NCI-H1694 (cell line): Measurements from ENCODE around the gene GLT1D1.
"Not testable (repeated sequence)": the region's sequence is repeated elsewhere in the genome, so short reads cannot be mapped to it uniquely, and the experiment has no call there.

Experiments
- DNase-seq: peaks from one replicate; lab custom pipeline; 2025; lab: John Stamatoyannopoulos, UW

The GLT1D1 gene

DNA sequence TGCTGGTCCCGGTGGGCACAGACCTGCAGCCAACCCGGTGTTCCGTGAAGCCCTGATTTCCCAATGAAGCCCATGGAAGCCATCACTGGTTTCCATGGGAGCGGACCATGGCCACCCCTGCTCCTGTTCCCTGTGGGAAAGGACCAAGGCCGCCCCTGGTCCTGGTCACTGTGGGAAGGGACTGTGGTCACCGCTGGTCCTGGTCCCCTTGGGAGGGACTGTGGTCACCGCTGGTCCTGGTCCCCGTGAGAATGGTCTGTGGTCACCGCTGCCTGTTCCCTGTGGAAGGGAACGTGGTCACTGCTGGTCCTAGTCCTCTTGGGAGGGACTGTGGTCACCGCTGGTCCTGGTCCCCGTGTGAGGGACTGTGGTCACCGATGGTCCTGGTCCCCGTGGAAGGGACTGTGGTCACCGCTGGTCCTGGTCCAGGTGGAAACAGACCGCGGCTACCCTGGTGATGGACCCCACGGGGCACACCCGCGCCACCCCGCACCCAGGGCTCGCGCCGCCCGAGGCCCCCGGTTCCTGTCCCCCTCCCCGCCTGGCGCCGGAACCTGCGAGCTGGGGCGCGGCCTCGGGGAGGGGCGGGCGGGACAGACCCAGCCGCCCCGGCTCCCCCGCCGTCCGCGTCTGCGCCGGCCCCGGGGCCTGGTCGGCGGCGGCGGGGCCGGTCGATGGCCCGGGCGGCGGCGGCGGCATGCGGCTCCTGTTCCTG lies at the start of gene GLT1D1:
GLT1D1 (plus strand) TSS at position 594 of the 715 bp plus-strand sequence; CDS start at position 698, 104 bp downstream.
- no peak for DNase-seq

DNA sequence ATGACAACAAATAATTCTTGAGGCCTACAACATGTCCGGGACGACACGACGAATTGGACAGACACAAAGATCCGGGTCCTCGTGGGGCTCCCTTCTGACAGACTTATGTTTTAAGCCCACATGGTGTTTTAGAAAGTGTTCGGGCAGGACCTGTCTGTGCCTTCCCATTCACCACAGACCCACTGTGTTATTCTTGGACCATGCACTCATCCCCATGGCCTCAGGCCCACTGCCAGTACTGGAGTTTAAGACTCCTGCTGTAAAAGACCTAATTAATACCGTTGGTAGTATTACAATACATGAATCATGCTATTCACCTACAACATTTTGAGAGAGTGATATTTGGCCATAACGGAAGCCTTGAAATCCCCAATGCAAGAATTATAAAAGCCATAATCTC lies 49.5 kb upstream of the GLT1D1 start:
- DNase-seq, result no peak

DNA sequence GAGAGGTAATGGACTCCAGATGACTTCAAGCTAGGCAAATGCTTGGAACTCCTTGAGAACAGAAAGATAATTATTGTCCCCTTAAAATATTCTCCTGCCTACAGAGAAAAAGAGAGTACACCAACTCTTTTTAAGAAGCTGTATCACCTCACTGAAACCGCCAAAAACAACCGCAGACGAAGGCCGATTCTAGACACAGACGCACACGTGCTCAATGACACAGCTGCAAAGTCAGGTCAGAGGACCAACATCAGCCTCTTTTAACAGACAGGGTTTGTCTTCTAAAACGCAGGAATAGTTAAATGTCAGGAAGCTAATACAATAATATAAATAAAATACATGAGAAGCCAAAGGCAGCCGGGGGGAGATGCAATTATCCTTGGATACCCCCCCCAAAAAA lies 48.5 kb upstream of the GLT1D1 start:
- no peak for DNase-seq

DNA sequence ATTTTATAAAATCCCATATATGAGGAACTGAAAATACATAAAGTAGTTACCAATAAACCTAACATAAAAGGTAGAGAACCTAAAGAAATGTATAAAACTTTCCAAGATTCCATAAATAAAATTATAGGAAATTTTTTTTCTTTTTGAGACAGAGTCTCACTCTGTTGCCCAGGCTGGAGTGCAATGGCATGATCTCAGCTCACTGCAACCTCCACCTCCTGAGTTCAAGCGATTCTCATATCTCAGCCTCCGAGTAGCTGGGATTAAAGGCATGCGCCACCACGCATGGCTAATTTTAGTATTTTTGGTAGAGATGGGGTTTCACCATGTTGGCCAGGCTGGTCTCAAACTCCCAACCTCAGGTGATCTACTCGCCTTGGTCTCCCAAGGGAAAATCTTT lies 47.9 kb upstream of the GLT1D1 start:
- not testable (repeated sequence) for DNase-seq

DNA sequence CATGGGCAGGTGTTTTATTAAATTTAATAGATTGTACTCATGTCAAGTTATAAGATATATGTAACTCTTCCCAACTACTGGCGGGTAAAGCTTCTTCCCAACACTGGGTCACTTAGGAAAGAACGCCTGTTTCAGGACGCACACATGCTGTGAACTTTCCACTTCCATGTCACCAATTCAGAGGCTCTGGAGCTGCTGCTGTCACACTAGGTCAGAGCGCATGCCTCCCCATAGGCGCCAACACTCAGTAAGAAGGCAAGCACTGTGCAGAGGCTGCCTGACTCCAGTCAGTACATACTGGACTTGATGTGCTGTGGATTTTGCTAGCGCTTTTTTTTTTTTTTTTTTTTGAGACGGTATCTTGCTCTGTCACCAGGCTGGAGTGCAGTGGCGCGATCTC lies 46.7 kb upstream of the GLT1D1 start:
- DNase-seq, result no peak

DNA sequence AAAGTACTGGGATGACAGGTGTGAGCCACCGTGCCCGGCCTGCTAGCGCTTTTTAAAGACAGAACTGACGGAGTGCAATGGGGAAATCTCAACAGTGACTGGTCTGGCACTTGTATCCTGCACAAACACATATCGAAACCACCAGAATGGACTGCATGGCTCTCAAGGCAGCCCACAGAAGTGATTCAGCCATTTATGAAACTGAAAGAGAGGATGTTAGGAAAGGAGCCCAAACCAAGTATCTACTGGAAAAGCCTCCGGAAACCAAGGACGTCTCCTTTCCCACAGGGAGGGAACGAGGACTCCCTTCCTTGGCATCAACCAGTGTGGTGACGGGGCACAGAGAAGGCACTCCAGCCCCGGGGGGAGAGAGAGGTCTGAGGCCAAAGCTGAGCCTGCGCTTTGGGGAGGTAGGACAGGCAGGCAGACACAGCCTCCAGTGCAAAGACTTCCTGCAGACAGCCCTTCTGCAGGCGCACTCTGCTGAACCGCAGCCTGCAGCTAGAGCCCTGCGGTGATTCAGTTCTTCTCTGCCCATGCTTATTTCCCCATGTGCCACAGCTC lies 46.0 kb upstream of the GLT1D1 start:
- DNase-seq, result no peak

DNA sequence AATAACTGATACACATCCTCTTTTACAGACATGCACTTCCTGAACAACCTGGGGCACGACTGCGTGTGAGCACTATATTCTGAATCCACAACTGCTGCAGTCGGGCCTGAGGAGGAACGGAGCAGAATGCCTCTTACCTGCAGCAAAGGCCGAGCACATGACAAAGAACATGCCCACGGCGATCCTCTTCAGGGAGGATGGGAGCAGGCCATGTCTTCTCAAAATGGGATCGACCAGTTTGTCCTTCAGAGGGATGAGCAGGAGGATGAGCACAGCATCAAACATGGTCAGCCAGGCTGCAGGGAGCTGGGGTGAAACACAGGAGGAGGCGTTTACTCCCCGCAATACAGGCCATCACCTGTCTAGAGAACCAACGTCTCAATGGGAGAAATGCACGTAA lies 44.6 kb upstream of the GLT1D1 start:
- DNase-seq, result no peak

DNA sequence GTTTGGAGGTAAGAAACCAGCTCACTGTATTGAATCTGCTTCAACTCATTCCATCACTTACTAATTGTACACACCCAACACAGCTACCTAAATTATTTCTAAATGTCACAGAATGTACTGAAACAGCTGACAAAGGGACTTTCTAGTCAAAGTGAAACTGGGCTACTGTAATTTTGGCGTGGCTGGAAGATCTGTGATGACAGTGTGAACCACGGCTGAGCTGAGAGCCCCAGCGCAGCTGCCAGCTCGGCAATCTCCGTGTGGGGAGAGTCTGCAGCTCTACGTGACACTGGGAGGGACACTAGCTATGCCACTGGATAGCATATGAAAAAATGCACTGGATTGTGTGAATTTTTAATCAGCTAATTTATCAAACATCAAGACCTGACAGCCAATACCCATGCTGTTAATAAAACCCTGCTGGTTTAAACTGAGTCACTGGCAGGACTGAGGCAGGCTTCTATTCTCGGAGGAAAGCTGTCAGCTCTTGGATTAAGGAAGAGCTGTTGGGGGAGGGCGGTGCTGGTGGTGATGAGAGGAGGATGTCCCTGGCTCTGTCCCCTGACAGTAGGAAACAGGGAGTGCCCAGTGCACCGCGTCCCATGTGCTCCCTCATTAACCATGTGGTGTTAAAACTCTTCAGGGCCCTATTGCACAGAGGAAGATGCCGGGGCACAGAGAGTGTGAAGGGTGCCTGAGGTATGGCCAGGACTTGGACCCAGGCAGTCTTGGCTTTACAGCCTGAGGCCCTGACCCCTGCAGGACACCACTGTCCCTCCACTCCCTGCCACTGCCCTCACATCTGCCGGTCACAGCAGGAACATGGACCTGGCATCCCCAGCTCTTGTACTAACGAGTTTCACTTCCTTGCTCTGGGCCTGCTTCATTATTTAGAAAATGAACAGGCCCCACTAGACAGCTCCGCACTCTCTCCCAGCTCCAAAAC lies 42.8 kb upstream of the GLT1D1 start:
- no peak for DNase-seq

DNA sequence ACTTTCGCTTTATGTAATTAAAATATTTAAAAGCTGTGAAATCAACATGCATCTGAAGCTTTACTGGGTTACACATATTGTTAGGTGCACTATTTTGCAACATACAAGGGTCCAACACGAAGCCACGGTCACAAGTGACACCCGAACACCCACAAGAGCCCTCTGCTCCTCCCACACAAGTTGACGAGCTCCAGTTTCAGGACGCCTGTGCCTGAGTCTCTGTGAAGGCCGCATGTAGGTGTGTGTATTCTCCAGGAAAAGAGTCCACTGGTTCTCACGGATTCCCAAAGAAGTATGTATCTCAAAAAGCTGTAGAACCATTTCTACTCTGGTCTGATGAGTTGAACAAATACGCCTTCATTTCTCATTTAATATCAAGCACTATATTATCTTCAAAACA lies 41.5 kb upstream of the GLT1D1 start:
- DNase-seq, result no peak

DNA sequence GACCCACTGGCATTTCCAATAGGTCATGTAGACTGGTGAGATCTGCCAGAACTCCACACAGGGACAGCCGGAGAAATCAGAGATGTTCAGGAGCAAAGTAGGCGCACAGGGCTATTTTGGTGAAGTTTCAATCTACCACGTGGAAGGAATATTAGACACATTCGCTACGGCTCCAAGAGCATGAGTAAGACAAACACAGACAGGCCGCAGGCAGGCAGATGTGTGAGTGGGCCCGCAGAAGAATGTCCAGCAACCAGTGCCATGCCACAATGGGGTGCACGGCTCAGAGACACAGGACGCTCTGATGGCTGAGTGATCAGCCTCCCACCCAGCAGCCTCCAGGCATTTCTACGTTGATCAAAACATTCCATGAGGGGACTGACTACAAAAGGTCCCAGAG lies 39.9 kb upstream of the GLT1D1 start:
- no peak for DNase-seq

DNA sequence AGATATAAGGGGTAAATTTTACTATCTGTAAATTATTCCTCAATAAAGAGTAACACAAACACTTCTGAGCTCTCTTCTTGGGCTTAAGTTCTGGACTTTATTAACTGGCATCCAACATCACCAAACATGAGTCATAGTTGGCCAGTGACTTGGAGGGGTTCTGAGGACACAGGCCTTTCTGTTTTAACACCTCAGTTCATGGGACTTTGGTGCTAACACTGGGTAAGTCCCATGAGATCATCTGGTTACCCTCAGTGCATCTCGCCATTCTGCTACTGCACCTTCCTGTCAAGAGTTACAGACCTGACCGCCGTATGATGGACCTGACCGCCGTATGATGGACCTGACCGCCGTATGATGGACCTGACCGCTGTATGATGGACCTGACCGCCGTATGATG lies 39.4 kb upstream of the GLT1D1 start:
- no peak for DNase-seq

DNA sequence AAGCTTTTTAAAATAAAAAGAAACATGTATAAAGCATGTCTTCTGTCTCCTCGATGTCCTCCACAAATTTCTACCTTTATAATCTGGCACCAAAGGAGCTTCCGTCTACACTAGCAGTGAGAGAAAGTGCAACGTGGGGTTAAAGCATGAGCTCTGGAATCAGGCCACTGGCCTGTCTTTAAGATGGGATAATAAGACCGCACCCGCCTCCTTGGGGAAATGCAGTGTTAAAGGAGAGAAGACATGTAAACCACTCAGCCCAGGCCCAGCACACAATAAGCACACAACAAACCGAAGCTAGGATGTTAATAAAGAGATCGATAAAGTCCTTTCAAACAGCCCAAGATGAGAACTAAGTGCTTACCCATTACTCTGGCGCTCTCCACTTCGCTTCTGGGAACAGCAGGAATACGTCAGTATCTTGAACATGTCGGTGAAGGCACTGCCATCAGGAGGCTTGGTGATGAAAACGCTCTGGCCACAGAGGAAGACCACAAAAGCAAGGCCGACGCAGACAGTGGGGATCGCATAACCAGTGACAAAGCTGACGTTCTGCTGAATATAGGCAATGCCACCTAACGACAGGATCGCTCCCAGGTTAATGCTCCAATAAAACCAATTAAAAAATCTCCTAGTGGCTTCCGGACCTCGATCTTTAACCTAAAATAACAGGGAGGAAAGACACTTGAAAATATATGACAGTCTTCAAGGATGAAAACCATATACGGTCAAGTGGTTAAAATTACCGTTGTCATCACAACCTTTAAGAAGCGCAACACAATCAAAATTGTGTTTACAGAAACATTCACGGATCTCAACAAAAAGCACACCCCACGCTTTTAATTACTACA lies 38.6 kb upstream of the GLT1D1 start:
- DNase-seq, result no peak

DNA sequence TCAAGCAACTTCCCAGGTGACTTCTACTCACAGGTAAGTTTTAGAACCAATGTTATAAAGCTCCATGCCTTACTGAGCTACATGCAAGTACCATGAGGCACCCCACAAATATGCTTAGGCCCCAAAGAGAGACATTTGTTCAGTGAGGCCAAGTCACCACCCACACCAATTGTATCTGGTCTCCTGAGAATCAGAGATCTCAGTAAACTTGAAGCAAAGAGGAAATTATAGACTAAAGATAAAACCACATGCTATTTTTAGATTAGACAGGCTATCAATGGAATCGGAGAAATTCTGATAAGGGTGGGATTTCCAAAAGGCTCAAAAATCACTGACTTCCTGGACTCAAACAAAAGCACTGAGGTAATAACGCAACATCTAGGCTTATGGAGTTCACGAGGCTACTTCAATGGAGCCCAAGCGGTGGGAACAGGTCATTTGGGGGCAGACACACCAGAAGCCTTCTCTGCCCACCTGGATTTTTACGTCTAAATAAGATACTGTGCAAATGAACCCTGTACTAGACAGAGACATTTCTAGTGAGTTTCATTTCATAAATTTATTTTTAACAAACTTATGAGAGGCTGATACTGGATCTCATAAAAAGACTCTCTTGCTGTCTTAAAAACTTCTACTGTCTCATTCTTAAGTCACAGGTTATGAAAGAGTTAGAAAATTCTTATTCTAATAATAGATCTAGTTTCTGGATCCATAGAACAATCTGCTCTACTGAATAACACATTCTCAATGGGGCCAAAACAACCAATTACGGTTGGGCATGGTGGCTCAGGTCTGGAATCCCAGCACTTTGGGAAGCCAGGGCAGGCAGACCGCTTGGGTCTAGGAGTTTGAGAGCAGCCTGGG lies 37.3 kb upstream of the GLT1D1 start:
- DNase-seq, result no peak

DNA sequence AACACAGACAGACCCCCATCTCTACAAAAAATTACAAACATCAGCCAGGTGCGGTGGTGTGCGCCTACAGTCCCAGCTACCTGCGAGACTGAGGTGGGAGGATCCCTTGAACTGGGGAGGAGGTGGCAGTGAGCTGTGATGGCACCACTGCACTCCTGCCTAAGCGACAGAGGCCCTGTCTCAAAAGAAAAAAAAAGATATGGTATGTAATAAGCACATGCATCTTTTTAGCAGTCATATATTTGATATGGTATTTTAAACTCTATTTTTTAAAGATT lies 36.7 kb upstream of the GLT1D1 start:
- DNase-seq, result no peak

DNA sequence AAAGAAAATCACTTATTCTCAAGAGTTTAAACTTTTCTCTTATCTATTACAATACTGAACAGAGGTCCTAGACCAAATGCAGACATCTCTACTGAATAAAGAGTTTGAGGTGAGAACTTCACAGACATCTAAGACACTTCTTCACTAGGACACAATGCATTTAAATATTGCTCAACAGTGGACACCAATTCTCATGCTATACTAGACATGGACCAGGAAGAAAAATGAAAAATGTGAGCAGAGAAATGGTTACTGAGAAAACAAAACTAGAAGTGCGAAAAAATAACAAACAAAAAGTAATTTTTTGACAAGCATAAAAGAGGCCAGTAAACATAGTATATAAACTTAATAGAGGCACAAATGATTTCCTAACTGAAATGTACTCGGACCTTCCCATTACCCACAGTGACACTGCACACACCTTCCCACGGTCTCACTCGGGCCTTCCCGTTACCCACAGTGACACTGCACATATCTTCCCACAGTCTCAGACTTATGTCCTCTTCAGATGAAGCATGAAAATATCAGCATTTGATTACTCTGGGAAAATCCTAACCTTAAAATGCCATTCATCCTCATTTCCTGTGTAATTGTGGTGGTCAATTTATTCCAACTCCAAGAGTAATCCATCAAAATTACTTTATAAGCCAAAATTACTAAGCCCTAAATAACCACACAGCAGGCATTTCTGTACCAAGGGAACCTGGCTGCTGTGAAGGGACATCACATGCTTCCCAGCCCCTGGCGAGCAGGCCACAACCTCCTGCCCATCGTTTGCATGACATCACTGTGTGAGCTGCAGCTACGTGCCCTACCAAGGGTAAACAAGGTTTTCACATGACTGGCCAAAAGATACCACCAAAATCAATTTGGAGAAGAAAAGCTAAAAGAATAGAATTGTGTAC lies 35.9 kb upstream of the GLT1D1 start:
- DNase-seq, result no peak

DNA sequence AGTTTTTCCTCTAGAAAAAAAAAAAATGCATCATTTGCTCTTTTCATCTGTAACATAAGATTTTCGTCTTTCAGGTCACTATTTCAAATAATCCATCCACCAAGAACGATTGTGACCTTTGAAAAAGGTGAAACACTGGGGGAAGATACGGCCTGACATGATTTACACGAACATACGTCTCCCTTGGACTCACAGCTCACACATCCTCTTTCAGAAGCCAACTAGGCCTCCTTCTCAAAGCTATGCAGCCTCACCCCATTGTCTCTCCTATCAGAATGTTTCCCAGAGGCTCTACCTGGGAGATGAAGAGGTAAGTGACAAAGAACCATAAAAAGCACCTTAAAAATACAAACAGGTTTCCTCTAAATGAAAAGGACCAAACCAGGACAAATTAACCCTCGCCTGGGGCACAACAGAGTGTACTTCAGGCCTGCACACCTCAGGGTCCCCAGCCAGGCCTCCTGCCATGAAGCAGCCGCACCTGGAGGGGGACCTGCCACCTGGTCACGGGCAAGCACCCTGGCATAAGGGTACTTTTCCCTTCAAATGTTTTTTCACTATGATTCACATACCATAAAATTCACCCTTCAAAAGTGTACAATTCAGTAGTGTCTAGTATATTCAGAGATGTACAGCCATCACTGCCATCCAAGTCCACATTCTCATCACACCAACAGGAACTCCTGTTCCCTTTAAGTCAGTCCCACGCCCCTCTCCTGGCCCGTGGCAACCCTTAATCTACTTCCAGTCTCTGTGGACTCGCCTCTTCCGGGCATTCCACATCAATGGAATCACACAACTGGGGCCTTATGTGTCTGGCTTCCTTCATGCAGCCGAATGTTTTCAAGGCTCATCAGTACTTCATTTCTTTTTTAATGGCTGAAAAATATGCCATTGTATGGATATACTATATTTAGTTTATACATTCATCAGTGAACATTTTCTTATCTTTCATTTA lies 34.9 kb upstream of the GLT1D1 start:
- DNase-seq, result no peak

DNA sequence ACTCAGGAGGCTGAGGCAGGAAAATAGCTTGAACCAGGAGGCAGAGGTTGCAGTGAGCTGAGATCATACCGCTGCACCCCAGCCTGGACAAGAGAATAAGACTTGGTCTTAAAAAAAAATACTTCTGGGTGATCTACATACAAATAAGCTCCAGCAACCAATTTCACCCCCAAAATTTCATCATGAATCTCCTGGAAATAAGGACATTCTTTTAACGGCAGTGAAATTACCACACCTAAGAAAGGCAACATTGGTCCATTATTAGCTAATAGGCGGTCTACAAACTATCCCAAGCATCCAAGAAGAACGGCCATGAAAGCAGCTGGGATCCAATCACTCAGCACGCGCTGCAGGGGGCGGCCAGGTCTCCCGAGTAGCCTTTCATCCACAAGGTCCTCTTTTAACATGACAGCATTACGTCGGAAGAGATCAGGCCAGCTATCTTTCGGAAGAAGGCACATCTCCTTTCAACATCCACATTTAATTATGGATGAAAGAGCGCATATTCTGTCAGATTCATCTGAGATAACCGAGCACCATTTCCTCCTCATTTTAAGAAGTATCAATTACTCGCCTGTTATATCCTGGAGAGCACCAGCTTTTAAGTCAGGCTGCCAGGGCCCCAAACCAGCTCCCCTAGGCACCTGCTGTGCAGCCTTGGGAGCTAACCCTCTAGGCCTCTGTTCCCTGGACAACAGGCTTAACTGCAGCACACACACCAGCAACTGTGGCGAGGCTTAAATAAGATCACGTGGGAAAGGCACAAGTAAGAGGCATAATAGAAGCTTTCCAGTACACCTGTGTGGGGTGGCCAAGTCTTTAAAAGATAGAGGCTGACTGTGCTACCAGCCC lies 33.8 kb upstream of the GLT1D1 start:
- no peak for DNase-seq

DNA sequence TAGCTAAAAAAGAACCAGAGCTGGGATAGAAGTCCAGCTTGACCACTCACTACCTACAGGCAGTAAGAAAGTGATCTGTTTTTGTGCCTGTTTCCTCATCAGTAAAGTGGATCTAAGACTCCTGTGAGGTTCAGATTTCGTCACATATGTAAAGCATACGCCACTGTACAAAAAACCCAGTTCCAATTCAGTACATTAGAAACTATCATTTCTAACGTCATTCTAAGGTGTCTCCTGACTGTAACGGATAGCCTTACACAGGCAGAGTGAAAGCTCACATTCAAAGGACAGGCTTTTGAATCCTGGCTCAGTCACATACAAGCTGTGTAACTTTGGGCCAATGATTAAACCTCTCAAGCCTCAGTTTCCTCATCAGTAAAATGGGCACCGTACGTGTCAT lies 33.0 kb upstream of the GLT1D1 start:
- no peak for DNase-seq
